ENCODE data around the gene OGG1. TPM values are rescaled to one million over a fixed set of nuclear protein-coding genes. Genes with fewer than 3 reads are reported as not detected.

Gene OGG1
- polyA plus RNA-seq, 1 experiment, result 40.9 TPM

GRCh38 chr3:9727743-9728142, 22.0 kb upstream of the OGG1 start:
- H3K36me3 ChIP-seq (ENCODE audit: control insufficient read depth, insufficient read depth, low read length), result no peaks in the 10 kb centered on the region
- no peak for DNase-seq (ENCODE audit: low read depth)
- POLR2A ChIA-PET, result no interaction called here
- CTCF ChIA-PET, result interaction anchor here (1.4 kb wide), 1 partner anchor 12 kb away, joined by 6 read pairs; no protein-coding TSS in a partner anchor
- TF ChIP-seq CTCF (IDR thresholded peaks at IDR 0.05; ENCODE audit: insufficient read depth, low read depth, low read length), result no peak
- H3K4me3 ChIP-seq (ENCODE audit: low read depth, low read length), result no peak overlapping the region
- H3K27me3 ChIP-seq (ENCODE audit: control insufficient read depth, insufficient read depth, low read length), result no peaks in the 10 kb centered on the region

GRCh38 chr3:9729419-9729818, 20.3 kb upstream of the OGG1 start:
- Histone ChIP-seq H3K36me3 (ENCODE audit: control insufficient read depth, insufficient read depth, low read length) (peaks cover 3% of the 10 kb centered on the region; the same call in 1 of the 2 replicates), H3K27me3 (ENCODE audit: control insufficient read depth, insufficient read depth, low read length) (no peaks in the 10 kb centered on the region), H3K4me3 (ENCODE audit: low read depth, low read length) (no peak overlapping the region)
- POLR2A ChIA-PET, result no interaction called here
- no peak for DNase-seq (ENCODE audit: low read depth)
- no peak for TF ChIP-seq CTCF (IDR thresholded peaks at IDR 0.05; ENCODE audit: insufficient read depth, low read depth, low read length)
- CTCF ChIA-PET, result interaction anchor here (1.0 to 4.5 kb wide), 2 partner anchors 11 to 14 kb away, joined by 3 to 22 read pairs; no protein-coding TSS in a partner anchor

- POLR2A ChIA-PET, result interaction anchor here (0.9 kb wide), 1 partner anchor 74 kb away, joined by 3 read pairs; no protein-coding TSS in a partner anchor
- no peaks in the 10 kb centered on the region for H3K27me3 ChIP-seq (ENCODE audit: control insufficient read depth, insufficient read depth, low read length)
- TF ChIP-seq CTCF (IDR thresholded peaks at IDR 0.05; ENCODE audit: insufficient read depth, low read depth, low read length), result no peak
- CTCF ChIA-PET, result interaction anchor here (1.0 to 4.5 kb wide), 2 partner anchors 12 to 15 kb away, joined by 3 to 22 read pairs; no protein-coding TSS in a partner anchor
- no peak for DNase-seq (ENCODE audit: low read depth)
- H3K4me3 ChIP-seq (ENCODE audit: low read depth, low read length), result peak overlapping the region; percentile 46
- H3K36me3 ChIP-seq (ENCODE audit: control insufficient read depth, insufficient read depth, low read length), result peaks cover 8% of the 10 kb centered on the region
Observed at GRCh38 chr3:9730657-9731205, 19.0 kb upstream of the OGG1 start.

GRCh38 chr3:9731206-9732079, 18.3 kb upstream of the OGG1 start, which contains the start of gene BRPF1:
Gene BRPF1 (plus strand): TSS chr3:9731735. CDS start chr3:9734141, 2,406 bp downstream.
- CTCF ChIA-PET, result interaction anchor here (0.6 to 4.5 kb wide), 2 partner anchors 16 to 227 kb away, joined by 3 to 22 read pairs; no protein-coding TSS in a partner anchor
- POLR2A ChIA-PET, result interaction anchor here (0.9 kb wide), 1 partner anchor 73 kb away, joined by 3 read pairs; no protein-coding TSS in a partner anchor
- TF ChIP-seq CTCF (IDR thresholded peaks at IDR 0.05; ENCODE audit: insufficient read depth, low read depth, low read length), result peak; percentile 39; the same call in 1 of the 2 replicates
- H3K27me3 ChIP-seq (ENCODE audit: control insufficient read depth, insufficient read depth, low read length), result no peaks in the 10 kb centered on the region
- H3K4me3 ChIP-seq (ENCODE audit: low read depth, low read length), result peak within 1 kb of the TSS; percentile 93
- DNase-seq (ENCODE audit: low read depth), result peak; percentile 94
- peaks cover 11% of the 10 kb centered on the region for H3K36me3 ChIP-seq (ENCODE audit: control insufficient read depth, insufficient read depth, low read length)

Measured in BJ (cell line).